GM21576 (cell line): ENCODE measurements around the gene DHRS2.
"Not testable (repeated sequence)": the region's sequence is repeated elsewhere in the genome, so short reads cannot be mapped to it uniquely, and the experiment has no call there.

Source experiments
- ATAC-seq: cut with Tn5 transposase; IDR thresholded peaks from one replicate; pipeline ENCODE4 v1.9.1; 2021; ENCODE audit warnings: mild to moderate bottlenecking, moderate library complexity; ENCODE audit not compliant: unreplicated experiment

Gene DHRS2

GRCh38 chr14:23636317-23637211 is at the start of gene DHRS2:
DHRS2 (plus strand) TSS chr14:23636364; CDS start chr14:23638865, 2,501 bp downstream.
- no peak for ATAC-seq

- peak; percentile 95 for ATAC-seq
Measured at GRCh38 chr14:23588884-23589598, 47.1 kb upstream of the DHRS2 start.

DNA sequence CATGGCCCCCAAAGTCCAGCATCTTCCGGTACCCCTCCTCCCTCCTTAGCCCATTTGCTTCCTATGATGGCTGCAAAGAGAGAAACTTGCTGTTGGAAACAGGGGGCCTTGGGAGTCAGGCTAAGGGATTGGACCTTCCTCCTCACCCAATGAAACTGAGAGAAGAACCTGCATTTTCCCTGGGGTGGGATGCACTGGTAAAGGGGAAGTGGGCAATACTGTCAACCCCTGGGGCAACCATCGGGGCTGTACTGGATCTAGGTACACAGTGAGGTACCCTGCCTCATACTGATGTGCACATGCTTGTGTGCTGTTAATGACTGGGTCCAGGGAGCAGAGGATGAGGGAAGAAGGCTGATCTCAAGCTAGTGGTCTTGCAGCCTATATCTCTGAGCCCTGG is 46.6 kb upstream of the DHRS2 start:
- ATAC-seq: no peak

- no peak for ATAC-seq
Measured at GRCh38 chr14:23590198-23590597, 46.0 kb upstream of the DHRS2 start.

DNA sequence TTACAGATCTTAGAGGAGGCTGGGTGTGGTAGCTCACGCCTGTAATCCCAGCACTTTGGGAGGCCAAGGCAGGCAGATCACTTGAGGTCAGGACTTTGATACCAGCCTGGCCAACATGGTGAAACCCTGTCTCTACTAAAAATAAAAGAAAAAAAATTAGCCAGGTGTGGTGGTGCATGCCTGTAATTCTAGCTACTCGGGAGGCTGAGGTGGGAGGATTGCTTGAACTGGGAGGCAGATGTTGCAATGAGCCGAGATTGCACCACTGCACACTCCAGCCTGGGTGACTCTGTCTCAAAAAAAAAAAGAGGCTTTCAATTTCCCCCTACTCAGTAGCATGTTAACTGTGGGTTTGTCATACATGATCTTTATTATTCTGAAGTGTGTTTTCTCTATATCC is 42.0 kb upstream of the DHRS2 start:
- ATAC-seq: not testable (repeated sequence)

DNA sequence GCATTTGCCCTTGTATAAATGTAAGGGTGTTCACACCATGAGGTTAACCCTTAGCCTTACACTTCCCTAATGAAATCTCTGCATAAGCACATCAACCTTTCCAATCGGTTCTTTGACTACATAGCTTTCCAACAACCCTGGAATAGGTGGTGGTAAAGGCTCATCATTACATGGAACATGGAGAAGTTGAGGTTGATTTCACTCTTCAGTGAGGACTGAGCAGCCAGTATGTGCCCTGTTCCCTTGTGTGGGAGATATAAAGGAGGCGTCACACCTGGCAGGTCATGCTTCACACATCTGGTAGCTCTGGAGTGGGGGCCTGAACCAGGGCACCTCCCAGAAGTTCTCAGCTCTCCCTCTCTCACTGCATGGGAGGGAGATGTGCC is 35.8 kb upstream of the DHRS2 start:
- ATAC-seq: no peak

DNA sequence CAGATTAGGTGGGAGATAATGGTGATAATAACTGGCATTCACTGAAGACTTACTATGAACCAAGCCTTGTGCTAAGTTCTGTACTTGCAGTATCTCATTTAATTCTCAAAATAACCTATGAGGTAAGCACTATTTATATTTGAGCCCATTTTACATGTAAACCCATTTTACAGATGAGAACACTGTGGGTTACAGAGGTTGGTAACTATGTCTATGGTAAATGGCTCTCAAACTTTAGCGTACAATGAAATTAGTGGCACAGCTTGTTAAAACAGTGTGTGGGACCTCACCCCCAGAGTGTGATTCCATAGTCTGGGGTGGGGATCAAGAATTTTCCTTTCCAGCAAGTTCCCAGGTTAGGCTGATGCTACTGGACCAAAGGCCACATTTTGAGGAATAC is 35.4 kb upstream of the DHRS2 start:
- no peak for ATAC-seq

GRCh38 chr14:23601424-23601823 is 34.7 kb upstream of the DHRS2 start:
- ATAC-seq: no peak

- no peak for ATAC-seq
Measured at GRCh38 chr14:23601845-23602180, 34.4 kb upstream of the DHRS2 start.

GRCh38 chr14:23602181-23603095 is 33.7 kb upstream of the DHRS2 start:
- no peak for ATAC-seq

GRCh38 chr14:23603103-23603502 is 33.1 kb upstream of the DHRS2 start:
- no peak for ATAC-seq

- ATAC-seq: no peak
Measured at GRCh38 chr14:23604148-23604547, 32.0 kb upstream of the DHRS2 start.

- no peak for ATAC-seq
Measured at GRCh38 chr14:23604675-23605170, 31.4 kb upstream of the DHRS2 start.

GRCh38 chr14:23605931-23606585 is 30.1 kb upstream of the DHRS2 start:
- ATAC-seq: peak; percentile 81

- no peak for ATAC-seq
Measured at GRCh38 chr14:23608454-23608853, 27.7 kb upstream of the DHRS2 start.

GRCh38 chr14:23609001-23609400 is 27.2 kb upstream of the DHRS2 start:
- ATAC-seq: no peak

- ATAC-seq: not testable (repeated sequence)
Measured at GRCh38 chr14:23609411-23610089, 26.6 kb upstream of the DHRS2 start.

GRCh38 chr14:23610090-23610814 is 25.9 kb upstream of the DHRS2 start:
- no peak for ATAC-seq

GRCh38 chr14:23610815-23611289 is 25.3 kb upstream of the DHRS2 start:
- ATAC-seq: no peak
